Astrocyte (in vitro differentiated cells and primary cell): ENCODE measurements around the gene C1QB. TPM values are rescaled to one million over a fixed set of nuclear protein-coding genes. Genes with fewer than 3 reads are reported as not detected.

Experiments
- DNase-seq: peaks from one replicate; pipeline ENCODE4 v3.0.0-alpha.2; 2010; ENCODE audit warnings: low read depth
- FAIRE-seq: peaks from 2 replicates; lab custom pipeline; 2011; peaks lifted over from hg19 to GRCh38; lab: Jason Lieb, UNC
- H2AFZ ChIP-seq: 2 replicates; pipeline ENCODE4 v1.6.0; 2012; ENCODE audit warnings: low read depth, low read length, inconsistent platforms
- H3K27ac ChIP-seq: 2 replicates; pipeline ENCODE4 v1.5.1; 2011; ENCODE audit warnings: low read depth, low read length, inconsistent platforms
- H3K27me3 ChIP-seq: 2 replicates; pipeline ENCODE4 v1.6.0; 2011; ENCODE audit warnings: low read length, inconsistent platforms; ENCODE audit not compliant: insufficient read depth
- H3K36me3 ChIP-seq: 2 replicates; pipeline ENCODE4 v1.5.1; 2011; ENCODE audit warnings: low read length, inconsistent platforms; ENCODE audit not compliant: insufficient read depth
- H3K4me1 ChIP-seq: 2 replicates; pipeline ENCODE4 v1.5.1; 2011; ENCODE audit warnings: low read length, inconsistent platforms; ENCODE audit not compliant: insufficient read depth
- H3K4me2 ChIP-seq: 2 replicates; pipeline ENCODE4 v1.6.0; 2012; ENCODE audit warnings: low read length, inconsistent platforms
- H3K4me3 ChIP-seq: 2 replicates; pipeline ENCODE4 v1.5.1; 2011; ENCODE audit warnings: low read depth, mild to moderate bottlenecking, low read length, inconsistent platforms; ENCODE audit not compliant: insufficient read depth
- H3K79me2 ChIP-seq: 2 replicates; pipeline ENCODE4 v1.6.0; 2012; ENCODE audit warnings: mild to moderate bottlenecking, low read length, inconsistent platforms; ENCODE audit not compliant: insufficient read depth
- H3K9ac ChIP-seq: 2 replicates; pipeline ENCODE4 v1.6.0; 2012; ENCODE audit warnings: mild to moderate bottlenecking, low read length, inconsistent platforms
- H3K9me3 ChIP-seq: 2 replicates; pipeline ENCODE4 v1.5.1; 2012; ENCODE audit warnings: low read depth, mild to moderate bottlenecking, low read length, inconsistent platforms; ENCODE audit not compliant: insufficient read depth
- H4K20me1 ChIP-seq: 2 replicates; pipeline ENCODE4 v1.6.0; 2012; ENCODE audit warnings: low read length, inconsistent platforms; ENCODE audit not compliant: insufficient read depth
- H3K27ac Mint-ChIP-seq: one replicate; pipeline ENCODE4 v1.8.0; 2021; ENCODE audit warnings: mild to moderate bottlenecking, mixed read lengths; ENCODE audit not compliant: unreplicated experiment
- H3K27me3 Mint-ChIP-seq: one replicate; pipeline ENCODE4 v1.8.0; 2021; ENCODE audit warnings: low read depth, mixed read lengths; ENCODE audit not compliant: unreplicated experiment
- H3K36me3 Mint-ChIP-seq: one replicate; pipeline ENCODE4 v1.8.0; 2021; ENCODE audit warnings: low read depth, mixed read lengths; ENCODE audit not compliant: unreplicated experiment
- H3K4me1 Mint-ChIP-seq: one replicate; pipeline ENCODE4 v1.8.0; 2021; ENCODE audit warnings: low read depth, mixed read lengths; ENCODE audit not compliant: unreplicated experiment
- H3K4me3 Mint-ChIP-seq: one replicate; pipeline ENCODE4 v1.8.0; 2021; ENCODE audit warnings: mild to moderate bottlenecking, moderate library complexity, mixed read lengths; ENCODE audit not compliant: unreplicated experiment
- H3K9me3 Mint-ChIP-seq: one replicate; pipeline ENCODE4 v1.8.0; 2021; ENCODE audit warnings: mild to moderate bottlenecking, mixed read lengths; ENCODE audit not compliant: unreplicated experiment
- CTCF ChIP-seq: IDR thresholded peaks from 2 replicates; pipeline ENCODE4 v1.5.1; 2011; ENCODE audit warnings: low read depth, mild to moderate bottlenecking, inconsistent platforms, low read length, moderate library complexity; ENCODE audit not compliant: insufficient read depth
- EZH2 ChIP-seq: IDR thresholded peaks from 2 replicates; pipeline ENCODE4 v1.6.1; 2012; ENCODE audit warnings: mild to moderate bottlenecking, low read length, inconsistent platforms; ENCODE audit not compliant: insufficient read depth
- total RNA-seq: library from RNA; stranded (reverse); gene quantifications from 2 replicates; pipeline ENCODE4 v1.2.1, GENCODE V29; 2021

The C1QB gene
- total RNA-seq, 1 donor from 2014 or later, result not detected

GRCh38 chr1:22639286-22639685 is 13.8 kb upstream of the C1QB start:
- DNase-seq (peak; percentile 41), FAIRE-seq (no peak)

GRCh38 chr1:22641247-22641646 is 11.8 kb upstream of the C1QB start:
- Mint-ChIP-seq H3K27me3 (peaks cover 58% of the 10 kb centered on the region), H3K4me3 (no peak overlapping the region), H3K9me3 (peaks cover 2% of the 10 kb centered on the region), H3K27ac (no peak overlapping the region), H3K36me3 (no peaks in the 10 kb centered on the region), H3K4me1 (peaks cover 6% of the 10 kb centered on the region)
- Histone ChIP-seq H2AFZ (no peak overlapping the region), H3K9ac (no peak overlapping the region), H3K4me2 (no peak overlapping the region), H3K79me2 (no peaks in the 10 kb centered on the region), H3K4me1 (peaks cover 3% of the 10 kb centered on the region), H3K36me3 (no peaks in the 10 kb centered on the region), H3K27me3 (peaks cover 14% of the 10 kb centered on the region), H3K27ac (no peak overlapping the region), H3K9me3 (no peaks in the 10 kb centered on the region), H4K20me1 (no peaks in the 10 kb centered on the region), H3K4me3 (no peak overlapping the region)
- TF ChIP-seq EZH2, result no peak
- TF ChIP-seq CTCF, result no peak
- FAIRE-seq (no peak), DNase-seq (no peak)

More at GRCh38 chr1:22639286-22639685, 13.8 kb upstream of the C1QB start:
- Histone ChIP-seq H4K20me1 (no peaks in the 10 kb centered on the region), H2AFZ (no peak overlapping the region), H3K79me2 (no peaks in the 10 kb centered on the region), H3K4me1 (peaks cover 3% of the 10 kb centered on the region), H3K27me3 (peaks cover 19% of the 10 kb centered on the region), H3K4me3 (no peak overlapping the region), H3K4me2 (no peak overlapping the region), H3K9me3 (no peaks in the 10 kb centered on the region), H3K9ac (no peak overlapping the region), H3K36me3 (no peaks in the 10 kb centered on the region), H3K27ac (no peak overlapping the region)
- no peaks in the 10 kb centered on the region for H3K36me3 Mint-ChIP-seq
- H3K4me1 Mint-ChIP-seq, result peaks cover 2% of the 10 kb centered on the region
- no peak overlapping the region for H3K4me3 Mint-ChIP-seq
- TF ChIP-seq CTCF (peak; percentile 22), EZH2 (no peak)
- peaks cover 44% of the 10 kb centered on the region for H3K27me3 Mint-ChIP-seq
- peaks cover 2% of the 10 kb centered on the region for H3K9me3 Mint-ChIP-seq
- H3K27ac Mint-ChIP-seq, result peak overlapping the region; percentile 58

GRCh38 chr1:22641906-22642636 is 11.0 kb upstream of the C1QB start:
- Histone ChIP-seq H4K20me1 (no peaks in the 10 kb centered on the region), H3K79me2 (no peaks in the 10 kb centered on the region), H3K4me3 (no peak overlapping the region), H3K27me3 (peaks cover 11% of the 10 kb centered on the region), H3K36me3 (no peaks in the 10 kb centered on the region), H3K4me1 (peaks cover 3% of the 10 kb centered on the region), H2AFZ (no peak overlapping the region), H3K9me3 (no peaks in the 10 kb centered on the region), H3K27ac (no peak overlapping the region), H3K4me2 (no peak overlapping the region), H3K9ac (no peak overlapping the region)
- peaks cover 6% of the 10 kb centered on the region for H3K4me1 Mint-ChIP-seq
- FAIRE-seq (no peak), DNase-seq (peak; percentile 2)
- peaks cover 2% of the 10 kb centered on the region for H3K9me3 Mint-ChIP-seq
- no peak overlapping the region for H3K4me3 Mint-ChIP-seq
- H3K36me3 Mint-ChIP-seq, result no peaks in the 10 kb centered on the region
- TF ChIP-seq EZH2, result no peak
- TF ChIP-seq CTCF, result peak; percentile 63
- peaks cover 54% of the 10 kb centered on the region for H3K27me3 Mint-ChIP-seq
- H3K27ac Mint-ChIP-seq, result no peak overlapping the region
